Parathyroid adenoma (tissue), 2 donors: ENCODE measurements around the gene ARHGAP5.

Experiments used
- H2AFZ ChIP-seq: fragments of 300-600 bp; sonication (generic); one replicate; pipeline ENCODE4 v1.7.0; 2017; ENCODE audit warnings: antibody characterized with exemption, mild to moderate bottlenecking
- H3K27ac ChIP-seq: fragments of 300-600 bp; sonication (generic); one replicate; pipeline ENCODE4 v1.7.0; 2017
- H3K27me3 ChIP-seq: fragments of 300-600 bp; sonication (generic); one replicate; pipeline ENCODE4 v1.7.0; 2017; ENCODE audit warnings: low read length; ENCODE audit not compliant: control insufficient read depth, insufficient read depth
- H3K36me3 ChIP-seq: fragments of 300-600 bp; sonication (generic); one replicate; pipeline ENCODE4 v1.7.0; 2017; ENCODE audit warnings: low read length; ENCODE audit not compliant: control insufficient read depth, insufficient read depth
- H3K4me1 ChIP-seq: fragments of 300-600 bp; sonication (generic); one replicate; pipeline ENCODE4 v1.7.0; 2017; ENCODE audit warnings: control low read depth
- H3K4me2 ChIP-seq: fragments of 300-600 bp; sonication (generic); one replicate; pipeline ENCODE4 v1.7.0; 2017; ENCODE audit warnings: low read length
- H3K4me3 ChIP-seq: fragments of 300-600 bp; sonication (generic); one replicate; pipeline ENCODE4 v1.7.0; 2017; ENCODE audit warnings: low read depth, low read length
- H3K79me2 ChIP-seq: fragments of 300-600 bp; sonication (generic); one replicate; pipeline ENCODE4 v1.7.0; 2017; ENCODE audit warnings: control low read depth
- H3K9ac ChIP-seq: fragments of 300-600 bp; sonication (generic); one replicate; pipeline ENCODE4 v1.7.0; 2017; ENCODE audit warnings: mild to moderate bottlenecking
- H3K9me3 ChIP-seq: fragments of 300-600 bp; sonication (generic); one replicate; pipeline ENCODE4 v1.7.0; 2017; ENCODE audit warnings: low read length; ENCODE audit not compliant: control insufficient read depth
- CTCF ChIP-seq: fragments of 300-600 bp; sonication (generic); IDR thresholded peaks from one replicate; pipeline ENCODE4 v1.7.0; 2017; ENCODE audit warnings: antibody characterized with exemption, mild to moderate bottlenecking
- donor health status: primary hyperparathyroidism.

Gene ARHGAP5

GRCh38 chr14:32201816-32202490, 124.8 kb downstream of the ARHGAP5 start, which contains the start of gene RNU6-7:
Gene RNU6-7 (plus strand): TSS chr14:32202045.
- TF ChIP-seq CTCF, result no peak
- Histone ChIP-seq H3K9ac (peak within 1 kb of the TSS; percentile 2), H3K79me2 (no peaks in the 10 kb centered on the region), H3K9me3 (no peaks in the 10 kb centered on the region), H3K4me1 (peaks cover 8% of the 10 kb centered on the region), H2AFZ (peak within 1 kb of the TSS; percentile 93), H3K36me3 (no peaks in the 10 kb centered on the region), H3K4me3 (peak within 1 kb of the TSS; percentile 80), H3K27ac (peak within 1 kb of the TSS; percentile 92), H3K27me3 (no peaks in the 10 kb centered on the region), H3K4me2 (peak within 1 kb of the TSS; percentile 51)

- Histone ChIP-seq H3K79me2 (no peaks in the 10 kb centered on the region), H3K27ac (peak overlapping the region; percentile 92), H3K4me3 (peak overlapping the region; percentile 80), H2AFZ (peak overlapping the region; percentile 93), H3K4me1 (peaks cover 8% of the 10 kb centered on the region), H3K9ac (no peak overlapping the region), H3K36me3 (no peaks in the 10 kb centered on the region), H3K4me2 (peak overlapping the region; percentile 51), H3K9me3 (no peaks in the 10 kb centered on the region), H3K27me3 (no peaks in the 10 kb centered on the region)
- no peak for TF ChIP-seq CTCF
Observed at GRCh38 chr14:32202491-32202997, 125.4 kb downstream of the ARHGAP5 start.

GRCh38 chr14:32202998-32203882, 126.1 kb downstream of the ARHGAP5 start, which contains the start of gene RNU6-8:
Gene RNU6-8 (minus strand): TSS chr14:32203269.
- H3K79me2 ChIP-seq, result no peaks in the 10 kb centered on the region
- no peaks in the 10 kb centered on the region for H3K9me3 ChIP-seq
- no peaks in the 10 kb centered on the region for H3K27me3 ChIP-seq
- peaks cover 8% of the 10 kb centered on the region for H3K4me1 ChIP-seq
- H3K27ac ChIP-seq, result peak within 1 kb of the TSS; percentile 92
- TF ChIP-seq CTCF, result no peak
- H3K9ac ChIP-seq, result peak within 1 kb of the TSS; percentile 83
- H3K4me3 ChIP-seq, result peak within 1 kb of the TSS; percentile 80
- peak within 1 kb of the TSS; percentile 51 for H3K4me2 ChIP-seq
- peak within 1 kb of the TSS; percentile 93 for H2AFZ ChIP-seq
- no peaks in the 10 kb centered on the region for H3K36me3 ChIP-seq

- Histone ChIP-seq H3K9me3 (no peaks in the 10 kb centered on the region), H3K27ac (peak overlapping the region; percentile 92), H2AFZ (peak overlapping the region; percentile 93), H3K36me3 (no peaks in the 10 kb centered on the region), H3K4me1 (peaks cover 8% of the 10 kb centered on the region), H3K79me2 (no peaks in the 10 kb centered on the region), H3K9ac (no peak overlapping the region), H3K27me3 (no peaks in the 10 kb centered on the region), H3K4me2 (peak overlapping the region; percentile 51), H3K4me3 (peak overlapping the region; percentile 80)
- no peak for TF ChIP-seq CTCF
Observed at GRCh38 chr14:32203928-32204357, 126.8 kb downstream of the ARHGAP5 start.
